Aorta (tissue), 5 donors: Measurements from ENCODE around the gene BCORL1. TPM values are rescaled to one million over a fixed set of nuclear protein-coding genes. Genes with fewer than 3 reads are reported as not detected.
A peak's percentile ranks its signal among the peaks of the same experiment; 100 is the strongest.

Experiments used
- ATAC-seq: fragments of 200-7000 bp; cut with Tn5 transposase; one replicate; pipeline ENCODE4 v1.9.1; 2022; ENCODE audit warnings: moderate library complexity; ENCODE audit not compliant: low FRiP score
- DNase-seq, 2 donors: peaks; one replicate each; pipeline ENCODE4 v3.0.0-alpha.2; 2020
- H3K27ac ChIP-seq, 2 donors: one replicate each; pipeline ENCODE4 v1.5.1; 2013; ENCODE audit warnings: low read length in 2 of 2, mild to moderate bottlenecking in 2 of 2, moderate library complexity in 2 of 2, control low read depth in 1 of 2, inconsistent platforms in 1 of 2, low read depth in 1 of 2
- H3K27me3 ChIP-seq, 2 donors: one replicate each; pipeline ENCODE4 v1.6.1; 2013; ENCODE audit warnings: control low read depth in 1 of 2, low read length in 1 of 2, mild to moderate bottlenecking in 1 of 2, moderate library complexity in 1 of 2; ENCODE audit not compliant: insufficient read depth in 2 of 2, control insufficient read depth in 1 of 2
- H3K36me3 ChIP-seq, 2 donors: one replicate each; pipeline ENCODE4 v1.6.1; 2013; ENCODE audit warnings: control low read depth in 1 of 2, low read length in 1 of 2, mild to moderate bottlenecking in 1 of 2; ENCODE audit not compliant: insufficient read depth in 2 of 2, control insufficient read depth in 1 of 2
- H3K4me1 ChIP-seq, 2 donors: one replicate each; pipeline ENCODE4 v1.6.1; 2013; ENCODE audit warnings: low read length in 2 of 2, control low read depth in 1 of 2, mild to moderate bottlenecking in 1 of 2, moderate library complexity in 1 of 2; ENCODE audit not compliant: insufficient read depth in 2 of 2, control insufficient read depth in 1 of 2
- H3K4me3 ChIP-seq, 2 donors: one replicate each; pipeline ENCODE4 v1.5.1; 2013; ENCODE audit warnings: low read length in 2 of 2, control low read depth in 1 of 2, mild to moderate bottlenecking in 1 of 2
- H3K9me3 ChIP-seq: one replicate; pipeline ENCODE4 v1.6.1; 2013; ENCODE audit warnings: mild to moderate bottlenecking, low read length; ENCODE audit not compliant: control insufficient read depth
- WGBS, 2 donors: extraction: QIAGEN DNeasy Blood & Tissue Kit; methylation state at CpG; one replicate each; pipeline ENCODE4 v1.1.7; 2013; 5-methylcytosine and 5-hydroxymethylcytosine counted together
- intact Hi-C, 2 donors: fragments of 100-400 bp; cut with DNase I; formaldehyde crosslinking; loops; one replicate each; pipeline versions ENCODE4 v1.14.2 to v1.15.0; 2022
- polyA plus RNA-seq, 2 donors: library from polyadenylated mRNA; stranded (reverse); fragments of 200-250 nt; gene quantifications; one replicate each; pipeline ENCODE4 v1.2.3, GENCODE V29; 2013
- total RNA-seq, 2 donors: library from RNA; stranded (reverse); fragmentation: NEBNext Ultra II Directional; extraction: Animal tissue kit (Norgen Biotek cat#: 25700); gene quantifications; one replicate each; pipeline ENCODE4 v1.2.1, GENCODE V29; 2021
- donor health status: healthy with polysubstance abuse.
- donor health status: Bipolar disorder and iron deficiency.
- donor health status: DM: no; HTN: no; CAD: no.
- donor health status: DM: no; HTN: no; CAD: no.
- donor health status: DM: yes; HTN: yes; CAD: no.

BCORL1 gene
- total and polyA plus RNA-seq, 4 donors, result 2.6 to 26.9 (median 13.2) TPM

DNA sequence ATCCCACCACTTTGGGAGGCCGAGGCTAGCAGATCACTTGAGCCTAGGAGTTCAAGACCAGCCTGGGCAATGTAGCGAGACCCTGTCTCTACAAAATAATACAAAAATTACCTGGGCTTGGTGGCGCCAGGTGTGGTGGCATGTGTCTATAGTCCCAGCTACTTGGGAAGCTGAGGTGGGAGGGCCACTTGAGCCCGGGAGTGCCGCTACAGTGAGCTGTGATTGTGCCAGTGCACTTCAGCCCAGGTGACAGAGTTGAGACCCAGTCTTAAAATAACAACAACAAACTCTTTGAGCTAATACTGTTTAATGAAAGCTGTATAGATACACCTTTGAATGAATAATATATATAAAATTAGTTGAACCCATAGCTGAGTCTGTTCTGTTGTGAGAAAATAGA, 9.7 kb downstream of the BCORL1 start:
- no peak for ATAC-seq
- peaks cover 0 to 2% of the 10 kb centered on the region in 2 donors for H3K4me1 ChIP-seq
- no peak overlapping the region for H3K4me3 ChIP-seq
- no peaks in the 10 kb centered on the region for H3K9me3 ChIP-seq
- intact Hi-C loops, result no loop called here
- no peak overlapping the region for H3K27ac ChIP-seq
- peak in 1 of 2 donors; percentile 3 for DNase-seq
- no peaks in the 10 kb centered on the region for H3K36me3 ChIP-seq
- WGBS, 2 donors, result 88 to 94% methylated on average over 5 of the region's 5 CpGs
- H3K27me3 ChIP-seq, result no peaks in the 10 kb centered on the region

DNA sequence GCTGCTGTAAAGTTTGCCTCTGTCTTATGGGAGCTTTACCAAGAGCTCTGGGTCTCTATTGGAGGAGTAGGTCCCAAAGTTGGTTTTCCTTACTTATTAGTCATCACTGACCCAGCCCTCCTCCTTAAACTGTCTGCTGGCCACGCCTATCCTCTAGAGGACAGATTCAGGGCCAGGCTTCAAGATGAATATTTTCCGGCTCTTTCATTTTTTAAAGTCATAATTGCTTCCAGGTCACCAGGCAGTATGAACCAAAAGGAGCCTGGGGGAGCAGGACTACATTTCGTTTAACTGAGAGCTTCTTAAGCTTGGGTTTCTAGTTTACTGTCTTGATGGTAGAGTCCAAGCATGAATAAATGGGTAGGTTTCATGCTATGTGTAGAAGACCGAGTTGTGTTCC, 13.7 kb downstream of the BCORL1 start:
- Histone ChIP-seq H3K27me3 (no peaks in the 10 kb centered on the region), H3K27ac (no peak overlapping the region), H3K4me1 (peaks cover 0 to 2% of the 10 kb centered on the region in 2 donors), H3K9me3 (no peaks in the 10 kb centered on the region), H3K4me3 (no peak overlapping the region), H3K36me3 (no peaks in the 10 kb centered on the region)
- WGBS, 2 donors, result 34 to 43% methylated on average over 4 of the region's 4 CpGs
- ATAC-seq (peak; percentile 68), DNase-seq (peak in 1 of 2 donors; percentile 52)
- intact Hi-C loops, result no loop called here

DNA sequence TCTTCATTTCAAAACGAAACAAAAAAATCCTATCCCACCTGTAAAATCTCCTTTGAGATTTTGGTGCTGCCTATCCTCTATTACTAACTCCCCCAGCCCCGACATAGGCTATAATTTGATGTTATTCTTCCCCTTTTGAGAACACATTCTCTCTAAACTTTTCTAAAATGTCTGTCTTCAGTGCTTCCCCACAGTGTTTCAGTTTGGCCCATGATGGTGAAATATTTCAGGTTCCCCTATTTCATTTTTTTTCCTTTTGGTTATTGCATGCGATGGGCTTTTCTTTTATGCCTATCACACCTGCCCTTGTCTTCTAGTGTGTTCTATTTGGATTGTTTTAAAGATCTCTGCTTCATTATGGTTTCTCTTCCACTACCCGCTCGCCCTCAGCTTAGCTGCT, 14.7 kb downstream of the BCORL1 start:
- WGBS, 2 donors, result 74 to 91% methylated on average over 5 of the region's 5 CpGs
- no peak overlapping the region for H3K27ac ChIP-seq
- intact Hi-C loops, result no loop called here

DNA sequence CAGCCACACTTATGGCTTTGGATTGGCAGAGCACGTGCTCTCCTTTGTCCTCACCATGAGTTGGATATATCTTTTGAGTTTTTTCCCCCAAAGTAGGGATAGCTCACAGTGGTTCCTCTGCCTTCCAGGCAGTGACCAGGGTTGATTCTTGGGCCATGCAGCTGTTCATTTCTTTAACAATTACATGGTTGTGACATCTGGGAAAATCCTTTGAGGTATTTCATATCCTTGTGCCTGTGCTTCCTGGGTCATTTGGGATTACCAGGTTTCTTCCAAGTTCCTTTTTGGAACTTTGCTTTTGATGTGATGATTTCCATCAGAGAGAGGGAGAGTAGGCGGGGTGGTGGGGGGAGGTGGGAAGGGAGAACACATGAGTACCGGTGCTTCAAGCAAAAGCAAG, 15.6 kb downstream of the BCORL1 start:
- intact Hi-C loops, result no loop called here
- Histone ChIP-seq H3K27me3 (no peaks in the 10 kb centered on the region), H3K9me3 (no peaks in the 10 kb centered on the region), H3K36me3 (no peaks in the 10 kb centered on the region), H3K4me3 (no peak overlapping the region), H3K27ac (no peak overlapping the region), H3K4me1 (no peaks in the 10 kb centered on the region)
- WGBS, 2 donors, result 56 to 62% methylated on average over 3 of the region's 3 CpGs
- ATAC-seq (no peak), DNase-seq (peak in 1 of 2 donors; percentile 28)

More for the DNA sequence above, 14.7 kb downstream of the BCORL1 start:
- H3K9me3 ChIP-seq, result no peaks in the 10 kb centered on the region
- H3K27me3 ChIP-seq, result no peaks in the 10 kb centered on the region
- no peaks in the 10 kb centered on the region for H3K36me3 ChIP-seq
- DNase-seq (no peak), ATAC-seq (no peak)
- no peak overlapping the region for H3K4me3 ChIP-seq
- peaks cover 0 to 2% of the 10 kb centered on the region in 2 donors for H3K4me1 ChIP-seq

DNA sequence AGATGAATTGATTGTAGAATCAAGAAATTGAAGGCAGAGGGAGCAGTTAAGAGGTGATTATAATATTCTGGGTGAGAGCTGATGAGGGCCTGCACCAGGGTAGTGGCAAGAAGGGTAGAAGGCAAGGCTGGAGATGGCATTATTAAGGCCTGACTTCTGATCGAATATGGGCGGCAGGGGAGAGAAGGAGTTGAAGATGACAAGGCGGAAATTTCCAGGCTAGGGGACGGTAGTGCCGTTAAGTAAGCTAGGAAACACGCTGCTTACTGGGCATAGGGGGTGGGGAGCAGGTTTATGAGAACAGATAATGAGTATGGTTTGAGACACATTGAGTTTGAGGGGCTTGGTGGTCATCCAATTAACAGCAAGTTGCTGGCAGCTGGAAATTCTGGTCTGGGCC, 19.5 kb downstream of the BCORL1 start:
- H3K9me3 ChIP-seq, result no peaks in the 10 kb centered on the region
- no peaks in the 10 kb centered on the region for H3K4me1 ChIP-seq
- no peak overlapping the region for H3K27ac ChIP-seq
- 74 to 87% methylated on average over 6 of the region's 6 CpGs for WGBS, 2 donors
- no peaks in the 10 kb centered on the region for H3K27me3 ChIP-seq
- no peaks in the 10 kb centered on the region for H3K36me3 ChIP-seq
- intact Hi-C loops, result no loop called here
- DNase-seq, result no peak
- ATAC-seq, result no peak
- H3K4me3 ChIP-seq, result no peak overlapping the region

DNA sequence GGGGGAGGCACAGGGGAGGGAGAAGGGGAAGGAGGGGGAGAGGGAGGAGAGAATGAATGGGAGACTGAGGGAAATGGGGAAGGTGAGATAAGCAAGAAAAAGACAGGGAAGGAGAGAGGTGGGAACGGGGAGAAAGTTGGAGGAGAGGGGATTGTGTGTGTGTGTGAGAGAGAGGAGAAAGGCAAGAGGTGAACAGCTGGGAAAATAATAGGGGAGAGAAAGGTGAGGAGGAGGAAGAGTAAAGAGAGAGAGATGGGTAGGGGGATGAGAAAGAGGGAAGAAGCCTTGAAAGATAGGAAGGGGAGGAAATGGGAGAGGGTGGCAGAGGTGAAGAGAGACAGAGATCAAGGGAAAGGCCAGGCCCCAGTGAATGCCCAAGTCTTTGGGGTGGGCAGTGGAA, 20.1 kb downstream of the BCORL1 start:
- Histone ChIP-seq H3K4me3 (no peak overlapping the region), H3K4me1 (no peaks in the 10 kb centered on the region), H3K9me3 (no peaks in the 10 kb centered on the region), H3K36me3 (no peaks in the 10 kb centered on the region), H3K27me3 (no peaks in the 10 kb centered on the region), H3K27ac (no peak overlapping the region)
- DNase-seq, result peak in 1 of 2 donors; percentile 2
- WGBS, 2 donors, result 43 to 54% methylated on average over 1 of the region's 1 CpG
- intact Hi-C loops, result no loop called here
- ATAC-seq, result no peak

DNA sequence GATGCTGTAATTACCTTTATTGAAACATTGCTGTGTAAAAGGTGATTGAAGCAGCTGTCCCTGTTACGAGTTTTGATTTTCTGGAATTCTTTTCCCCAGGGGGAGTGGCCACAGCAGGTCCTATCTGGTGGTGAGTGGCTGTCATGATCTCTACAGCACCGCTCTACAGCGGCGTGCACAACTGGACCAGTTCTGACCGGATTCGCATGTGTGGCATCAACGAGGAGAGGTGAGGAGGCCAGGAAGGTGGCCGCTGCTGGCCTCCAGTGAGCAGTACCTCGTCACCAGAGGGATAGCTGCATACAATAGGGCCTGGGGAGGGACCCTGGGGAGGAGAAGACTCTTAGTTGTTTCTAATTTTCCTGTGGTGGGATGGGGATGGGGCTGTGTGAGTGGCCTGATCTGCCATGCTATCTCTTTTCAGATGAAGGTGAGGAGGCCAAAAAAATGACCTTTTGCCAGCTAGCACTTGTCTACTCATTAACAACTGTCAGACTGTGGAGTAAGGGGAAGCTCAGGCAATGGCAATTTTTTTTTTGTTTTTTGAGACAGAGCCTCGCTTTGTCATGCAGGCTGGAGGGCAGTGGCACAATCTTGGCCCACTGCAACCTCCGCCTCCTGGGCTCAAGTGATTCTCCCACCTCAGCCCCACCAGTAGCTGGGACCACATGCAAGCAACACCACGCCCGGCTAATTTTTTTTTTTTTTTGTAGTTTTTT, 22.8 kb downstream of the BCORL1 start:
- intact Hi-C loops, result no loop called here
- no peak for ATAC-seq
- H3K4me1 ChIP-seq, result no peaks in the 10 kb centered on the region
- 85 to 88% methylated on average over 13 of the region's 13 CpGs for WGBS, 2 donors
- DNase-seq, result peak; percentile 6 to 53
- H3K36me3 ChIP-seq, result no peaks in the 10 kb centered on the region
- H3K27me3 ChIP-seq, result no peaks in the 10 kb centered on the region
- no peak overlapping the region for H3K4me3 ChIP-seq
- H3K27ac ChIP-seq, result no peak overlapping the region
- H3K9me3 ChIP-seq, result no peaks in the 10 kb centered on the region

DNA sequence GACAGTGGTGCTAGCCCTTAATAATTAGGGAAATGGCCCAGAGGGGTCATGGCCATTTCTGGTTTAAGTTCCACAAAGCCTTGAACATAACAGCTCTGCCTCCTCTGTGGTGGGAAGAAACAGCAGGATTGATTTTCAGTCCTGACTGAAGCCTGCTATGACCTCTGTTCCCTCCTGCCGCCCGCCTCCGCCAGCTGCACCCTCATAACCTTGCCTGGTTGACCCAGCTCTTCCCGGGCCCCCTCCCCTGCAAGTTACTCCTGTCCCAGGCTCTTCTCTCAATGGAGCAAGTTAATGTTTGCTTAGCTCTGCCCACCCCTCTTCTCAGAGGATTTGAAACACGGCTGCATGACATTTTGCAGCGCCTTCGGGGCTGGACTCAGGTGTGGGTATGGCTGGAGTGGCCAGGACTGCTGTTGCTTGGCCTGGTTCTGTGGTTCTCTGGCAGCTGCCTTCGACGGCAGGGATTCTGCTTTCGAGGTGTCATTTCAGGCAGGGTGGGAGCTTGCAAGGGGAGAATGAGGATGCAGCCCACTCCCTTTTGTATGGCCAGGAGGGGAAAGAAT, 27.3 kb downstream of the BCORL1 start:
- ATAC-seq (no peak), DNase-seq (peak; percentile 3 to 61)
- H3K27ac ChIP-seq, result no peak overlapping the region
- intact Hi-C loops, result no loop called here
- WGBS, 2 donors, result 73 to 74% methylated on average over 10 of the region's 10 CpGs
- no peak overlapping the region for H3K4me3 ChIP-seq
- H3K36me3 ChIP-seq, result peaks cover 0 to 3% of the 10 kb centered on the region in 2 donors
- no peaks in the 10 kb centered on the region for H3K9me3 ChIP-seq
- no peaks in the 10 kb centered on the region for H3K27me3 ChIP-seq
- no peaks in the 10 kb centered on the region for H3K4me1 ChIP-seq

DNA sequence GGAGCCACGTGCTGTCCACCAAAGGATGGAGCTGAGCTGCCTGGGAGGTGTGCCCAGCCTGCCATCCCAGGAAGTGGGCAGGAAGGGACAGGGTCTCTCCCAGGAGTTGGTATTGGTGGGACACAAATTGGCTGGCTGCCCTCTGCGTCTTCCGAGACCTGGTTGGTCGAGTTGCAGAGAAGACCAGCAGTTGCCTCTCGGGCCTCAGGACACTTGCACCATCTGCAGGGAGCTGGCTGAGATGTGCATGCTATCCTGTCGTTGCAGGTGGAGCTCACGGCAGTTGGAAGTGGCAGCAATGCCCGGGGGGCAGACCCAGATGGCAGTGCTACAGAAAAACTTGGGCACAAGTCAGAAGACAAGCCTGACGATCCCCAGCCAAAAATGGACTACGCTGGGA, 30.2 kb downstream of the BCORL1 start:
- ATAC-seq (no peak), DNase-seq (peak; percentile 26 to 53)
- Histone ChIP-seq H3K36me3 (peaks cover 0 to 3% of the 10 kb centered on the region in 2 donors), H3K27ac (no peak overlapping the region), H3K4me3 (no peak overlapping the region), H3K27me3 (no peaks in the 10 kb centered on the region), H3K9me3 (no peaks in the 10 kb centered on the region), H3K4me1 (no peaks in the 10 kb centered on the region)
- intact Hi-C loops, result no loop called here
- WGBS, 2 donors, result 60 to 63% methylated on average over 10 of the region's 10 CpGs
